Measurements from ENCODE around the gene CYP4Z1. TPM values are rescaled to one million over a fixed set of nuclear protein-coding genes. Genes with fewer than 3 reads are reported as not detected.
"Not testable (repeated sequence)": the region's sequence is repeated elsewhere in the genome, so short reads cannot be mapped to it uniquely, and the experiment has no call there.

The CYP4Z1 gene
- total RNA-seq, 1 donor from 2014 or later: 0.20 TPM

GRCh38 chr1:47126997-47127396 is 60.0 kb downstream of the CYP4Z1 start:
- not testable (repeated sequence) for DNase-seq (ENCODE audit: low read depth in 2 of 2)

- DNase-seq (ENCODE audit: low read depth in 2 of 2): no peak
Measured at GRCh38 chr1:47128221-47128620, 61.2 kb downstream of the CYP4Z1 start.

- not testable (repeated sequence) for DNase-seq (ENCODE audit: low read depth in 2 of 2)
Measured at GRCh38 chr1:47128854-47129253, 61.8 kb downstream of the CYP4Z1 start.

GRCh38 chr1:47129489-47130230 is 62.6 kb downstream of the CYP4Z1 start:
- DNase-seq (ENCODE audit: low read depth in 2 of 2): not testable (repeated sequence)

- not testable (repeated sequence) for DNase-seq (ENCODE audit: low read depth in 2 of 2)
Measured at GRCh38 chr1:47132665-47133064, 65.6 kb downstream of the CYP4Z1 start.

GRCh38 chr1:47137198-47137597 is 70.2 kb downstream of the CYP4Z1 start, which contains the start of gene CYP4A22:
CYP4A22 (plus strand) TSS chr1:47137441; CDS start chr1:47137486, 45 bp downstream.
- DNase-seq (ENCODE audit: low read depth in 2 of 2): no peak

GRCh38 chr1:47137925-47138615 is 71.0 kb downstream of the CYP4Z1 start:
- no peak for DNase-seq (ENCODE audit: low read depth in 2 of 2)

- DNase-seq (ENCODE audit: low read depth in 2 of 2): not testable (repeated sequence)
Measured at GRCh38 chr1:47140358-47140757, 73.3 kb downstream of the CYP4Z1 start.

- peak in 1 of 2 donors; percentile 13 for DNase-seq (ENCODE audit: low read depth in 2 of 2)
Measured at GRCh38 chr1:47143654-47144053, 76.6 kb downstream of the CYP4Z1 start.

- not testable (repeated sequence) for DNase-seq (ENCODE audit: low read depth in 2 of 2)
Measured at GRCh38 chr1:47146495-47146894, 79.5 kb downstream of the CYP4Z1 start.

GRCh38 chr1:47147047-47147785 is 80.2 kb downstream of the CYP4Z1 start:
- DNase-seq (ENCODE audit: low read depth in 2 of 2): no peak

GRCh38 chr1:47149162-47149561 is 82.1 kb downstream of the CYP4Z1 start:
- DNase-seq (ENCODE audit: low read depth in 2 of 2): not testable (repeated sequence)

- DNase-seq (ENCODE audit: low read depth in 2 of 2): not testable (repeated sequence)
Measured at GRCh38 chr1:47156457-47156856, 89.4 kb downstream of the CYP4Z1 start.

- DNase-seq (ENCODE audit: low read depth in 2 of 2): not testable (repeated sequence)
Measured at GRCh38 chr1:47157957-47158356, 90.9 kb downstream of the CYP4Z1 start.

- DNase-seq (ENCODE audit: low read depth in 2 of 2): no peak
Measured at GRCh38 chr1:47160716-47161115, 93.7 kb downstream of the CYP4Z1 start.

- DNase-seq (ENCODE audit: low read depth in 2 of 2): no peak
Measured at GRCh38 chr1:47161298-47162040, 94.4 kb downstream of the CYP4Z1 start.

- no peak for DNase-seq (ENCODE audit: low read depth in 2 of 2)
Measured at GRCh38 chr1:47164552-47164951, 97.5 kb downstream of the CYP4Z1 start.
